SH-SY5Y (cell line): Measurements from ENCODE around the gene ZNF689.

ENCODE experiments used
- GATA2 ChIP-seq: IDR thresholded peaks from 2 replicates; pipeline ENCODE4 v1.6.1; 2011; ENCODE audit warnings: mild to moderate bottlenecking, low read depth, low read length
- GATA3 ChIP-seq: IDR thresholded peaks from 2 replicates; pipeline ENCODE4 v1.6.1; 2011; ENCODE audit warnings: low read depth, mild to moderate bottlenecking, low read length, moderate library complexity

- no peak for TF ChIP-seq GATA3
- TF ChIP-seq GATA2, result no peak
These were observed 43.7 kb downstream of the ZNF689 start for GRCh38 chr16:30566531-30566930.
